Measurements from ENCODE around the gene UQCRQ. TPM values are rescaled to one million over a fixed set of nuclear protein-coding genes. Genes with fewer than 3 reads are reported as not detected.

UQCRQ gene
- total and polyA plus RNA-seq, 11 donors, result 539 to 2,165 (median 1,454) TPM

DNA sequence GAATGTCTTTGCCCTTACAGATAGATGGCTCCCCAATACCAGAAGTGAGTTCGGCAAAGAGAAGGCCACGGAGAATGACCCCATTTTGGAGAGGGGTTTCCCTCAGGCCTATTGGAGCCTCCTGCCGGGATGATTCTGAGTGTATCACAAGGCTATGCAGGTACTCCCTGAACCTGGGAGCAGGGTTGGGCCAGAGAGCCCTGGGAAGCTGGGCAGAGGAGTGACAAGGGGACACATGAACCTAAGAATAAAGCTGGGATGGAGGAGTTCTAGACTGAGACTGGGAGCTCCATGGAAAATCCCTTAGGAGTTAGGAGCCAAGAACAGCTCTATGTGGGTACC, 7.5 kb downstream of the UQCRQ start:
- Histone ChIP-seq H3K4me3 (no peak overlapping the region), H3K9me3 (no peaks in the 10 kb centered on the region), H3K4me1 (peaks cover 0 to 53% (median 26%) of the 10 kb centered on the region in 12 donors), H3K27ac (peak overlapping the region in 8 of 12 donors; percentile 3 to 87 (median 62)), H3K27me3 (no peaks in the 10 kb centered on the region), H3K36me3 (peaks cover 0 to 74% (median 59%) of the 10 kb centered on the region in 9 donors)
- WGBS, 4 donors, result 92 to 100% (median 95%) methylated on average over 3 of the region's 3 CpGs
- intact Hi-C loops (cut with DNase I), result no loop called here
- ATAC-seq (no peak), DNase-seq (no peak)
- TF ChIP-seq, protein P1, sequence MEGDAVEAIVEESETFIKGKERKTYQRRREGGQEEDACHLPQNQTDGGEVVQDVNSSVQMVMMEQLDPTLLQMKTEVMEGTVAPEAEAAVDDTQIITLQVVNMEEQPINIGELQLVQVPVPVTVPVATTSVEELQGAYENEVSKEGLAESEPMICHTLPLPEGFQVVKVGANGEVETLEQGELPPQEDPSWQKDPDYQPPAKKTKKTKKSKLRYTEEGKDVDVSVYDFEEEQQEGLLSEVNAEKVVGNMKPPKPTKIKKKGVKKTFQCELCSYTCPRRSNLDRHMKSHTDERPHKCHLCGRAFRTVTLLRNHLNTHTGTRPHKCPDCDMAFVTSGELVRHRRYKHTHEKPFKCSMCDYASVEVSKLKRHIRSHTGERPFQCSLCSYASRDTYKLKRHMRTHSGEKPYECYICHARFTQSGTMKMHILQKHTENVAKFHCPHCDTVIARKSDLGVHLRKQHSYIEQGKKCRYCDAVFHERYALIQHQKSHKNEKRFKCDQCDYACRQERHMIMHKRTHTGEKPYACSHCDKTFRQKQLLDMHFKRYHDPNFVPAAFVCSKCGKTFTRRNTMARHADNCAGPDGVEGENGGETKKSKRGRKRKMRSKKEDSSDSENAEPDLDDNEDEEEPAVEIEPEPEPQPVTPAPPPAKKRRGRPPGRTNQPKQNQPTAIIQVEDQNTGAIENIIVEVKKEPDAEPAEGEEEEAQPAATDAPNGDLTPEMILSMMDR (IDR thresholded peaks at IDR 0.05), result no peak
- no peak for TF ChIP-seq POLR2A (IDR thresholded peaks at IDR 0.05)

DNA sequence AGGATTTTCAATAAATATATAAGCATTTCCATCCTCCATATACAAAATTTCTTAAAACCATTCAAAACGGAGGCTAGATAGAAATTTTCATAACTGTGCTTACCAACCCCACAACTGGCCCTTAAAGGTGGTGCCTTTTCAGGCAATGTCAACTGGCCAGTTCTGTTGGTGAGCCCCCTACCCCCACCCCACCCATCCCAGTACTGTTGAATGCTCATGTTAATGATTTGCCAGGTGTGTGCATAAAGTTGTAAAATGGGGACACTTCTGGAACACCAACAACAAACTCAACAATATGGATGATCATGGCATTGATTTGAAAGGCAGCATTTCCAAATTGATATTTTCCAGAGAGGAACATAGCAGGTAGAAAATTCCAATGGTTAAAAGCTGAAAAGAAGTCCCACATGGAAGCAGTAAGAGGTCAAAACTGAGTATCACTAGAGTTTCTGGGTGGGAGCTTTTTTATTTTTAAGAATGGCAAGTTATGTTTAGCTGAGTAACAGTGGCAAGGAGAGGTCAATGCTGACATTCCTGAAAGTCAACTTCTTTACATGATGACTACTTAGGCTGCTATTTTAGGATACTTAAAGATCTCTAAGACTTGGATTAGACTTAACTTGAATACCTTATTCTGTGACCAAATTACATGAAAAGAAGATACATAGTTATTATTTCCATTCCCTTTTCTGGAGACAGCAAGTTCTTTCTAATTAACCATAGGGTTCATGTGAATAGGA, 9.7 kb downstream of the UQCRQ start:
- no peak for ATAC-seq
- no peak for TF ChIP-seq POLR2A (IDR thresholded peaks at IDR 0.05)
- TF ChIP-seq, protein P1 (IDR thresholded peaks at IDR 0.05), result no peak
- intact Hi-C loops (cut with DNase I), result no loop called here
- DNase-seq, result no peak
- Histone ChIP-seq H3K27ac (peak overlapping the region in 8 of 12 donors; percentile 3 to 63 (median 26)), H3K4me3 (no peak overlapping the region), H3K4me1 (peaks cover 0 to 51% (median 26%) of the 10 kb centered on the region in 12 donors), H3K27me3 (no peaks in the 10 kb centered on the region), H3K9me3 (no peaks in the 10 kb centered on the region), H3K36me3 (peaks cover 0 to 74% (median 59%) of the 10 kb centered on the region in 9 donors)
- WGBS, 4 donors, result 89 to 95% (median 92%) methylated on average over 1 of the region's 1 CpG

DNA sequence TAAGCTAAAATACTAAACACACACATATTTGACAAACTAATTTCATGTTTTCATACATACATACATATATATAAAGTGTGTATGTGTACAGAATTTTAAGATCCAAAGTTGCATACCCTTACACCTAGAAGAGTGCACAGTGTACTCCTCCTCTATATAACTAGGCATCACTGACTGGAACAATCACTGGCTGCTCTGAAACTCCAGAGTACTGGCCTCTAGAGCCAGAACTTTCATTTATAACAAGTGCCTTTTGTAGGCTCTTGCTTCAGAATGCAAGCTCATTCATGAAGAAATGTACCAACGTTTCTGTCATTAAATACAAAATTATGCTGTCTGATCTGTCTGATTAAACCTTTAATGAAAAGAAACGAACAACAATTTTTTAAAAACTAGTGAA, 11.0 kb downstream of the UQCRQ start:
- intact Hi-C loops (cut with DNase I), result no loop called here
- H3K9me3 ChIP-seq, result no peaks in the 10 kb centered on the region
- peaks cover 0 to 41% (median 18%) of the 10 kb centered on the region in 12 donors for H3K4me1 ChIP-seq
- H3K4me3 ChIP-seq, result no peak overlapping the region
- peak; percentile 45 to 67 (median 54) for ATAC-seq
- no peak for TF ChIP-seq POLR2A (IDR thresholded peaks at IDR 0.05)
- TF ChIP-seq, protein P1 (IDR thresholded peaks at IDR 0.05), result no peak
- peaks cover 0 to 81% (median 66%) of the 10 kb centered on the region in 9 donors for H3K36me3 ChIP-seq
- H3K27ac ChIP-seq, result peak overlapping the region in 9 of 12 donors; percentile 3 to 63 (median 26)
- 61 to 69% (median 65%) methylated on average over 2 of the region's 2 CpGs for WGBS, 4 donors
- no peak for DNase-seq
- no peaks in the 10 kb centered on the region for H3K27me3 ChIP-seq

DNA sequence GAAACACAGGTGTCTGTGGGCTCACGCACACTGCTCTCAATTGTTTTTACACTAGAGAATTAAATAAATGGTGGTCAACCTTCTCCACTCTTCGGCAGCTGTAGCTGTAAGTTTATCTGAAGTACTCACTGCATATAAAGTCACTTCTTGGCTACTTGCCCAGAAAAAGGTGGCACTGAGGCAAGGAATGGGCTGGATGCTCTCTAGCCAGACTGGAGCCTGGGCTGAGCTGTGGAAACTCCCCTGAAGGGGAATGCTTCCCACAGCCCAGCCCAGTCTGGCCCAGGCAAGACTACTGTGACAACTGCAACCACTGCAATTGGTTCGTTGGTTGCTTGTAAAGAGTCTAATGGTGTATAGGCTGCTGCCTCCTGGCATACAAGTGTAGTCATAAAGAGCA, 11.5 kb downstream of the UQCRQ start:
- peak in 4 of 5 donors; percentile 55 to 68 (median 60) for DNase-seq

More for the DNA sequence above, 11.5 kb downstream of the UQCRQ start:
- WGBS, 4 donors, result 42 to 46% (median 43%) methylated on average over 3 of the region's 3 CpGs
- intact Hi-C loops (cut with DNase I), result no loop called here
- Histone ChIP-seq H3K27me3 (no peaks in the 10 kb centered on the region), H3K27ac (peak overlapping the region in 9 of 12 donors; percentile 3 to 63 (median 26)), H3K9me3 (no peaks in the 10 kb centered on the region), H3K4me1 (peaks cover 0 to 36% (median 14%) of the 10 kb centered on the region in 12 donors), H3K4me3 (no peak overlapping the region), H3K36me3 (peaks cover 0 to 84% (median 71%) of the 10 kb centered on the region in 9 donors)
- ATAC-seq, result peak; percentile 85 to 92 (median 88)
- TF ChIP-seq POLR2A (IDR thresholded peaks at IDR 0.05), result no peak
- TF ChIP-seq, protein P1 (IDR thresholded peaks at IDR 0.05), result no peak

All from heart left ventricle (tissue), 16 donors.